Measurements from ENCODE around the gene EIF1B. TPM values are rescaled to one million over a fixed set of nuclear protein-coding genes. Genes with fewer than 3 reads are reported as not detected.

The EIF1B gene
- total RNA-seq, 1 experiment from 2014 or later, result 33.6 TPM

DNA sequence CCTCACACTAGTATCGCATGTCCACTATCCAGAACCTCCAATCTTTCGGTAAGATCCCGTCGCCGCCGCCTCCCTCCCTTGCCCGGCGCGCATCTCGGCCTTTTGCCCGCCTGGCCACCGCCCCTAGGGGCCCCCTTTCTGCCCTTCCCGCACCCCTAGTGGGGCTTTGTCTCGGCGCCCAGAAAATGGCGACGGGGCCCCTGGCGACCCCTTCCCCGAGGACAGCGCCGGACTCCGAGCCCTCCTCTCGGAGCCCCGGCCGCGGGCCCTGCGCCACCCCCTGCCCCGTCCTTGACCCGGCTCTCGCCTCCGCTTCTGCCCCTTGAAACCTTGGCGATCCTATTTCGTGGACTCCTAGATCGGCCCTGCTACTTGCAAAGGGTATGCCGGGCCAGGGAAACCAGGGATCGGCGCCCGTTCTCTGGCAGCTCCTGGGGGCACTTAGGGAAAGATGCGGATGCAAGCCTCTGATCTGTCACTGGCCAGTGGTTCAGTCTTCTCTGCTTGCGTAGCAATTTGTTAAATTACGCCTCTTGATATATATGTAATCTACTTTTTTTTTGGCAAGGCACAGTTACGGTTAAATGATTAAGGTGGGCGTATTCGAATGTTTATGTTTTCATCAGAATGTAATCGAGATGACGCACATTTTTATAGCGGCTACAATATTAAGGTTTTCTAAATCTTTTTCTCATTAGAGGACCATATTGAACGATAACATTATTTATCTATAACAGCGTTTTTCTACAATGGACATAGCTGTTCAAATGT is 603 bp downstream of the EIF1B start:
- Histone ChIP-seq H3K27ac (ENCODE audit: low read depth, low read length) (peak overlapping the region; percentile 75), H3K4me2 (ENCODE audit: low read length) (peak overlapping the region; percentile 74), H2AFZ (ENCODE audit: low read depth, low read length, poor library complexity, severe bottlenecking) (no peak overlapping the region), H3K4me3 (replicated peaks in 1 of 2; ENCODE audit: low read depth in 1 of 2, low read length in 2 of 2) (peak overlapping the region; percentile 81 to 89), H3K9me3 (ENCODE audit: control insufficient read depth in 1 of 2, insufficient read depth in 1 of 2, low read depth in 1 of 2, low read length in 2 of 2) (no peaks in the 10 kb centered on the region), H3K9ac (ENCODE audit: low read length) (peak overlapping the region; percentile 84), H3K9me2 (ENCODE audit: insufficient read depth) (no peaks in the 10 kb centered on the region), H3K27me3 (ENCODE audit: insufficient read depth, low read length) (no peaks in the 10 kb centered on the region), H3K4me1 (ENCODE audit: control insufficient read depth in 1 of 2, insufficient read depth in 2 of 2, low read length in 2 of 2) (peaks cover 0 to 14% of the 10 kb centered on the region in 2 experiments; a peak in 2 of 4 replicates), H3K79me2 (ENCODE audit: insufficient read depth, low read length) (peaks cover 19% of the 10 kb centered on the region), H3K36me3 (ENCODE audit: control insufficient read depth in 1 of 2, insufficient read depth in 2 of 2, low read length in 2 of 2) (peaks cover 13 to 19% of the 10 kb centered on the region in 2 experiments; a peak in 3 of 4 replicates), H4K20me1 (ENCODE audit: insufficient read depth) (no peaks in the 10 kb centered on the region)
- ChIA-PET POLR2A (interaction anchor here (1.8 kb wide), 1 partner anchor 118 kb away, joined by 9 read pairs; no protein-coding TSS in a partner anchor), RAD21 (ENCODE audit: low non-redundant PET in 1 of 2, low total read pairs in 2 of 2, uncharacterized antibody in 2 of 2, unreplicated experiment in 2 of 2) (no interaction called here), CTCF (interaction anchor here (1.0 to 1.6 kb wide), 5 partner anchors 9 to 196 kb away, joined by 3 to 32 read pairs (median 4); partner anchors contain the start of gene ZNF620)
- DNase-seq (ENCODE audit: low read depth, low spot score), result no peak
- ATAC-seq, result peak; percentile 43
- intact Hi-C loops (cut with micrococcal nuclease), result loop anchor here (2.0 to 10.0 kb wide), 4 partner anchors 117 to 895 kb away; no protein-coding TSS in a partner anchor
- BruUV-seq (replicated peaks), result TSS peak; percentile 75
- TF ChIP-seq EZH2phosphoT487 (IDR thresholded peaks at IDR 0.05; ENCODE audit: borderline replicate concordance) (no peak), ZFX (IDR thresholded peaks at IDR 0.05) (peak; percentile 60)

DNA sequence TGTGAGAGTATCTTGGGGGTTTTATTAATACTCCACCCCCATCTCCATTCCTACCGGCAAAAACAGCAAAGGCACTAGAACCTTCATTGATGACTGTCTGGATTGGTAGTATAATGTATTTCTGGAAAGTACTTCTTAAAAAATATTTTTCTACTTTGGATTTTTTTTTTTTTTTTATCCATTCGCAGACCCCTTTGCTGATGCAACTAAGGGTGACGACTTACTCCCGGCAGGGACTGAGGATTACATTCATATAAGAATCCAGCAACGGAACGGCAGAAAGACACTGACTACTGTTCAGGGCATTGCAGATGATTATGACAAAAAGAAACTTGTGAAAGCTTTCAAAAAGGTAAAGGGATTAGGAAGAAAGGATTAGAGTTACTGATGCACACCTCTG is 1.2 kb downstream of the EIF1B start:
- ChIA-PET CTCF (no interaction called here), RAD21 (ENCODE audit: low non-redundant PET in 1 of 2, low total read pairs in 2 of 2, uncharacterized antibody in 2 of 2, unreplicated experiment in 2 of 2) (no interaction called here), POLR2A (no interaction called here)
- intact Hi-C loops (cut with micrococcal nuclease), result loop anchor here (10.0 kb wide), 3 partner anchors 606 to 896 kb away; no protein-coding TSS in a partner anchor
- Histone ChIP-seq H3K27me3 (ENCODE audit: insufficient read depth, low read length) (no peaks in the 10 kb centered on the region), H3K4me1 (ENCODE audit: control insufficient read depth in 1 of 2, insufficient read depth in 2 of 2, low read length in 2 of 2) (peaks cover 0 to 14% of the 10 kb centered on the region in 2 experiments; a peak in 2 of 4 replicates), H3K27ac (ENCODE audit: low read depth, low read length) (no peak overlapping the region), H3K9me3 (ENCODE audit: control insufficient read depth in 1 of 2, insufficient read depth in 1 of 2, low read depth in 1 of 2, low read length in 2 of 2) (no peaks in the 10 kb centered on the region), H3K4me3 (replicated peaks in 1 of 2; ENCODE audit: low read depth in 1 of 2, low read length in 2 of 2) (peak overlapping the region; percentile 81 to 89), H3K4me2 (ENCODE audit: low read length) (peak overlapping the region; percentile 74), H3K36me3 (ENCODE audit: control insufficient read depth in 1 of 2, insufficient read depth in 2 of 2, low read length in 2 of 2) (peaks cover 13 to 19% of the 10 kb centered on the region in 2 experiments; a peak in 3 of 4 replicates), H4K20me1 (ENCODE audit: insufficient read depth) (no peaks in the 10 kb centered on the region), H2AFZ (ENCODE audit: low read depth, low read length, poor library complexity, severe bottlenecking) (no peak overlapping the region), H3K79me2 (ENCODE audit: insufficient read depth, low read length) (peaks cover 19% of the 10 kb centered on the region), H3K9ac (ENCODE audit: low read length) (peak overlapping the region; percentile 84), H3K9me2 (ENCODE audit: insufficient read depth) (no peaks in the 10 kb centered on the region)
- ATAC-seq (no peak), DNase-seq (ENCODE audit: low read depth, low spot score) (no peak)
- BruUV-seq (replicated peaks), result no TSS peak
- no peak for TF ChIP-seq ELF1 (IDR thresholded peaks at IDR 0.05; ENCODE audit: borderline replicate concordance, low read depth)
